IMR-90 (cell line): ENCODE measurements around the gene RAB11FIP3. TPM values are rescaled to one million over a fixed set of nuclear protein-coding genes. Genes with fewer than 3 reads are reported as not detected.

ENCODE experiments used
- ATAC-seq: fragments of 200-7000 bp; cut with Tn5 transposase; 2 replicates; pipeline ENCODE4 v1.9.1; 2020; ENCODE audit warnings: low read depth, mild to moderate bottlenecking, moderate library complexity
- BruUV-seq: library from RNA; stranded (reverse); fragments of 400-500 nt; replicated peaks from 2 replicates; lab custom pipeline; 2021; lab: Mats Ljungman, UMichigan
- CTCF ChIA-PET: fragments of 300-600 bp; formaldehyde crosslinking; extraction: SDS; loops from one replicate; lab custom pipeline; 2021; ENCODE audit warnings: antibody characterized with exemption; lab: Yijun Ruan, JAX
- POLR2A ChIA-PET: fragments of 300-600 bp; sonication (Branson Sonifier 250); formaldehyde crosslinking; loops from one replicate; lab custom pipeline; 2022; ENCODE audit warnings: antibody characterized with exemption; ENCODE audit not compliant: unreplicated experiment; lab: Charles Lee
- DNase-seq: peaks from one replicate; pipeline ENCODE4 v3.0.0; 2013
- H2AFZ ChIP-seq: replicated peaks from 2 replicates; pipeline ENCODE3; 2013; ENCODE audit warnings: low read length, mild to moderate bottlenecking; ENCODE audit not compliant: poor library complexity
- H2AK5ac ChIP-seq: 2 replicates; pipeline ENCODE4 v1.6.1; 2013; ENCODE audit warnings: low read depth, low read length, inconsistent platforms
- H2AK9ac ChIP-seq: replicated peaks from 2 replicates; pipeline ENCODE3; 2013; ENCODE audit warnings: mild to moderate bottlenecking, low read depth, low read length, moderate library complexity; ENCODE audit not compliant: poor library complexity
- H2BK120ac ChIP-seq: 2 replicates; pipeline ENCODE4 v1.6.1; 2013; ENCODE audit warnings: low read depth, low read length, inconsistent platforms
- H2BK15ac ChIP-seq: 3 replicates; pipeline ENCODE4 v1.6.1; 2013; ENCODE audit warnings: low read depth, low read length, inconsistent platforms
- H2BK20ac ChIP-seq: 2 replicates; pipeline ENCODE4 v1.6.1; 2013; ENCODE audit warnings: low read depth, mild to moderate bottlenecking, inconsistent platforms, low read length, moderate library complexity
- H2BK5ac ChIP-seq: 2 replicates; pipeline ENCODE4 v1.6.1; 2013; ENCODE audit warnings: mild to moderate bottlenecking, low read depth, low read length, inconsistent platforms; ENCODE audit not compliant: poor library complexity, severe bottlenecking
- H3K14ac ChIP-seq: replicated peaks from 2 replicates; pipeline ENCODE4 v1.6.1; 2013; ENCODE audit warnings: low read depth, low read length, inconsistent platforms
- H3K18ac ChIP-seq: 2 replicates; pipeline ENCODE4 v1.6.1; 2013; ENCODE audit warnings: low read depth, low read length, control low read depth
- H3K23ac ChIP-seq: 2 replicates; pipeline ENCODE4 v1.6.1; 2013; ENCODE audit warnings: low read depth, low read length, inconsistent platforms
- H3K27ac ChIP-seq: 2 replicates; pipeline ENCODE4 v1.5.1; 2013; ENCODE audit warnings: mild to moderate bottlenecking, control low read depth, low read length; ENCODE audit not compliant: insufficient read depth
- H3K27me3 ChIP-seq: 2 replicates; pipeline ENCODE4 v1.6.1; 2013; ENCODE audit warnings: low read length; ENCODE audit not compliant: control insufficient read depth, insufficient read depth
- H3K36me3 ChIP-seq: 2 replicates; pipeline ENCODE4 v1.6.1; 2013; ENCODE audit warnings: low read length, mixed read lengths; ENCODE audit not compliant: control insufficient read depth, insufficient read depth
- H3K4ac ChIP-seq: 2 replicates; pipeline ENCODE4 v1.6.1; 2013; ENCODE audit warnings: low read depth, low read length, inconsistent platforms
- H3K4me1 ChIP-seq: 2 replicates; pipeline ENCODE4 v1.6.1; 2013; ENCODE audit warnings: low read length, mixed read lengths; ENCODE audit not compliant: control insufficient read depth, insufficient read depth
- H3K4me2 ChIP-seq: 2 replicates; pipeline ENCODE4 v1.6.1; 2013; ENCODE audit warnings: low read depth, mild to moderate bottlenecking, control low read depth, low read length, moderate library complexity
- H3K4me3 ChIP-seq: 2 replicates; pipeline ENCODE4 v1.5.1; 2013; ENCODE audit warnings: low read depth, mild to moderate bottlenecking, control low read depth, low read length, moderate library complexity; ENCODE audit not compliant: insufficient read depth
- H3K56ac ChIP-seq: 2 replicates; pipeline ENCODE4 v1.6.1; 2013; ENCODE audit warnings: low read length, inconsistent platforms; ENCODE audit not compliant: insufficient read depth; ENCODE audit errors: extremely low read depth
- H3K79me1 ChIP-seq, 2 experiments: 2 replicates each; pipeline ENCODE4 v1.6.1; 2013; ENCODE audit warnings: low read length in 2 of 2, inconsistent platforms in 1 of 2, low read depth in 1 of 2
- H3K9ac ChIP-seq: 2 replicates; pipeline ENCODE4 v1.6.1; 2013; ENCODE audit warnings: low read depth, low read length, control low read depth
- H3K9me1 ChIP-seq: 2 replicates; pipeline ENCODE4 v1.6.1; 2013; ENCODE audit warnings: low read length, inconsistent platforms; ENCODE audit not compliant: insufficient read depth
- H3K9me3 ChIP-seq: 2 replicates; pipeline ENCODE4 v1.6.1; 2013; ENCODE audit warnings: low read length; ENCODE audit not compliant: control insufficient read depth, insufficient read depth
- H4K20me1 ChIP-seq: 2 replicates; pipeline ENCODE4 v1.6.1; 2013; ENCODE audit warnings: low read length, inconsistent platforms; ENCODE audit not compliant: insufficient read depth
- H4K5ac ChIP-seq: 2 replicates; pipeline ENCODE4 v1.6.1; 2013; ENCODE audit warnings: mild to moderate bottlenecking, low read depth, low read length, control low read depth
- H4K8ac ChIP-seq, 2 experiments: 2 replicates each; pipeline ENCODE4 v1.6.1; 2013; ENCODE audit warnings: low read depth in 2 of 2, low read length in 2 of 2, control low read depth in 1 of 2, inconsistent platforms in 1 of 2
- H4K91ac ChIP-seq: 2 replicates; pipeline ENCODE4 v1.6.1; 2013; ENCODE audit warnings: low read depth, low read length, inconsistent platforms; ENCODE audit not compliant: insufficient read depth
- BHLHE40 ChIP-seq: fragments of 150-350 bp; IDR thresholded peaks from 2 replicates; pipeline ENCODE4 v1.6.1; 2016; ENCODE audit warnings: mild to moderate bottlenecking, low read depth, low read length
- CEBPB ChIP-seq: IDR thresholded peaks from 2 replicates; pipeline ENCODE4 v1.6.1; 2012; ENCODE audit warnings: low read depth, low read length, improper control_type of control experiment
- CHD1 ChIP-seq: IDR thresholded peaks from 2 replicates; pipeline ENCODE4 v1.6.1; 2012; ENCODE audit warnings: low read depth, low read length, improper control_type of control experiment
- FOS ChIP-seq: fragments of 150-350 bp; IDR thresholded peaks from 2 replicates; pipeline ENCODE4 v1.6.1; 2016; ENCODE audit warnings: low read depth, low read length
- MAFK ChIP-seq: IDR thresholded peaks from 2 replicates; pipeline ENCODE4 v1.6.1; 2012; ENCODE audit warnings: low read depth, low read length, improper control_type of control experiment
- MAZ ChIP-seq: IDR thresholded peaks from 2 replicates; pipeline ENCODE4 v1.6.1; 2012; ENCODE audit warnings: low read depth, mild to moderate bottlenecking, low read length, improper control_type of control experiment, moderate library complexity, borderline replicate concordance
- MXI1 ChIP-seq: IDR thresholded peaks from 2 replicates; pipeline ENCODE4 v1.6.1; 2012; ENCODE audit warnings: low read depth, mild to moderate bottlenecking, low read length, moderate library complexity, borderline replicate concordance
- NFE2L2 ChIP-seq: fragments of 150-350 bp; IDR thresholded peaks from 2 replicates; pipeline ENCODE4 v1.6.1; 2016; ENCODE audit warnings: low read depth, mild to moderate bottlenecking, low read length
- POLR2A ChIP-seq: IDR thresholded peaks from 2 replicates; pipeline ENCODE4 v1.6.1; 2012; ENCODE audit warnings: mild to moderate bottlenecking, low read depth, low read length
- RAD21 ChIP-seq: IDR thresholded peaks from 2 replicates; pipeline ENCODE4 v1.6.1; 2012; ENCODE audit warnings: low read length, improper control_type of control experiment
- RCOR1 ChIP-seq: IDR thresholded peaks from 2 replicates; pipeline ENCODE4 v1.6.1; 2012; ENCODE audit warnings: mild to moderate bottlenecking, low read length, improper control_type of control experiment; ENCODE audit not compliant: insufficient replicate concordance
- RFX5 ChIP-seq: IDR thresholded peaks from 2 replicates; pipeline ENCODE4 v1.8.0; 2012; ENCODE audit warnings: low read depth, mild to moderate bottlenecking, low read length, moderate library complexity
- SMC3 ChIP-seq: fragments of 150-350 bp; IDR thresholded peaks from 2 replicates; pipeline ENCODE4 v1.6.1; 2016; ENCODE audit warnings: low read depth, mild to moderate bottlenecking, antibody characterized with exemption, low read length, moderate library complexity
- WGBS, 2 experiments: methylation state at CpG; one replicate each; pipeline versions ENCODE4 v1.1.5 to v1.1.7; 2013; ENCODE audit warnings: missing lambda C conversion rate in 2 of 2; ENCODE audit not compliant: insufficient read length in 1 of 2; ENCODE audit errors: extremely low coverage in 2 of 2; 5-methylcytosine and 5-hydroxymethylcytosine counted together
- dilution Hi-C: fragments of 300-500 bp; cut with HindIII; formaldehyde crosslinking; loops from one replicate; pipeline ENCODE4 v1.14.3; 2018; ENCODE audit warnings: low sequenced_read_pairs; ENCODE audit not compliant: unreplicated experiment
- in situ Hi-C: fragments of 300-500 bp; cut with MboI; formaldehyde crosslinking; loops from 3 replicates; pipeline ENCODE4 v1.14.3; 2019; ENCODE audit warnings: low sequenced_read_pairs, inconsistent platforms, mixed read lengths
- intact Hi-C: fragments of 100-400 bp; cut with micrococcal nuclease; formaldehyde crosslinking; loops from 2 replicates; pipeline ENCODE4 v1.10.0; 2022
- polyA plus RNA-seq, 3 experiments: library from polyadenylated mRNA; depleted of rRNA; stranded (reverse); fragments of >200 nt; gene quantifications; 2 replicates each; pipeline ENCODE4 v1.2.3, GENCODE V29; 2012; ENCODE audit warnings: low replicate concordance in 1 of 3
- total RNA-seq: library from RNA; depleted of rRNA; stranded (reverse); fragments of >200 nt; gene quantifications from 2 replicates; pipeline ENCODE4 v1.2.3, GENCODE V29; 2012
- TF ChIP-seq, protein P1 (sequence below): conservative IDR thresholded peaks from 2 replicates; pipeline ENCODE4 v1.5.1; 2012; ENCODE audit warnings: mild to moderate bottlenecking, low read depth, low read length, improper control_type of control experiment
- TF ChIP-seq, protein P2 (sequence below): fragments of 150-350 bp; IDR thresholded peaks from 2 replicates; pipeline ENCODE4 v1.6.1; 2017; ENCODE audit warnings: mild to moderate bottlenecking, antibody characterized with exemption, low read length, low read depth
- TF ChIP-seq, protein P3 (sequence below): fragments of 150-350 bp; IDR thresholded peaks from 2 replicates; pipeline ENCODE4 v1.6.1; 2016; ENCODE audit warnings: low read depth, mild to moderate bottlenecking, low read length, moderate library complexity, borderline replicate concordance

The RAB11FIP3 gene
- total and polyA plus RNA-seq, 2 of the 4 experiments (the other 2 are of a cell fraction) = 7.5 to 22.5 TPM

- H3K14ac ChIP-seq = no peak overlapping the region
- ATAC-seq = no peak
- H2BK5ac ChIP-seq = no peak overlapping the region
- intact Hi-C loops (no loop called here), dilution Hi-C loops (no loop called here), in situ Hi-C loops (no loop called here)
- peak overlapping the region; percentile 4 for H2AFZ ChIP-seq
- ChIA-PET POLR2A (no interaction called here), CTCF (no interaction called here)
- no peak for DNase-seq
- no peak overlapping the region for H3K18ac ChIP-seq
- 83% methylated on average over 5 of the region's 13 CpGs; no CpG with 5 or more reads in 1 of the 2 experiments for WGBS, 2 experiments
- peaks cover 24% of the 10 kb centered on the region for H4K20me1 ChIP-seq
- peaks cover 22% of the 10 kb centered on the region for H3K36me3 ChIP-seq
- H4K8ac ChIP-seq = no peak overlapping the region
- no peak overlapping the region for H3K4me2 ChIP-seq
- H3K27ac ChIP-seq = no peak overlapping the region
- no peak overlapping the region for H3K9ac ChIP-seq
- H3K4me1 ChIP-seq = peaks cover 1% of the 10 kb centered on the region; the same call in 1 of the 2 replicates
- no peaks in the 10 kb centered on the region for H3K9me3 ChIP-seq
- no peak overlapping the region for H2BK120ac ChIP-seq
- H2AK9ac ChIP-seq = no peak overlapping the region
- no peak overlapping the region for H2BK15ac ChIP-seq
- H2BK20ac ChIP-seq = no peak overlapping the region
- H4K91ac ChIP-seq = no peak overlapping the region
- no peak overlapping the region for H3K4me3 ChIP-seq
- H4K5ac ChIP-seq = no peak overlapping the region
- H3K79me1 ChIP-seq = peaks cover 13 to 42% of the 10 kb centered on the region in 2 experiments
- no peak overlapping the region for H3K56ac ChIP-seq
- no peak overlapping the region for H3K4ac ChIP-seq
- no peaks in the 10 kb centered on the region for H3K27me3 ChIP-seq
- TF ChIP-seq MXI1 (no peak), BHLHE40 (no peak), FOS (no peak), MAZ (no peak), CEBPB (no peak), RCOR1 (no peak), NFE2L2 (no peak), CHD1 (no peak), MAFK (no peak), RAD21 (no peak), SMC3 (no peak), POLR2A (no peak), RFX5 (no peak)
- TF ChIP-seq, protein P1, sequence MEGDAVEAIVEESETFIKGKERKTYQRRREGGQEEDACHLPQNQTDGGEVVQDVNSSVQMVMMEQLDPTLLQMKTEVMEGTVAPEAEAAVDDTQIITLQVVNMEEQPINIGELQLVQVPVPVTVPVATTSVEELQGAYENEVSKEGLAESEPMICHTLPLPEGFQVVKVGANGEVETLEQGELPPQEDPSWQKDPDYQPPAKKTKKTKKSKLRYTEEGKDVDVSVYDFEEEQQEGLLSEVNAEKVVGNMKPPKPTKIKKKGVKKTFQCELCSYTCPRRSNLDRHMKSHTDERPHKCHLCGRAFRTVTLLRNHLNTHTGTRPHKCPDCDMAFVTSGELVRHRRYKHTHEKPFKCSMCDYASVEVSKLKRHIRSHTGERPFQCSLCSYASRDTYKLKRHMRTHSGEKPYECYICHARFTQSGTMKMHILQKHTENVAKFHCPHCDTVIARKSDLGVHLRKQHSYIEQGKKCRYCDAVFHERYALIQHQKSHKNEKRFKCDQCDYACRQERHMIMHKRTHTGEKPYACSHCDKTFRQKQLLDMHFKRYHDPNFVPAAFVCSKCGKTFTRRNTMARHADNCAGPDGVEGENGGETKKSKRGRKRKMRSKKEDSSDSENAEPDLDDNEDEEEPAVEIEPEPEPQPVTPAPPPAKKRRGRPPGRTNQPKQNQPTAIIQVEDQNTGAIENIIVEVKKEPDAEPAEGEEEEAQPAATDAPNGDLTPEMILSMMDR = no peak
- TF ChIP-seq, protein P2, sequence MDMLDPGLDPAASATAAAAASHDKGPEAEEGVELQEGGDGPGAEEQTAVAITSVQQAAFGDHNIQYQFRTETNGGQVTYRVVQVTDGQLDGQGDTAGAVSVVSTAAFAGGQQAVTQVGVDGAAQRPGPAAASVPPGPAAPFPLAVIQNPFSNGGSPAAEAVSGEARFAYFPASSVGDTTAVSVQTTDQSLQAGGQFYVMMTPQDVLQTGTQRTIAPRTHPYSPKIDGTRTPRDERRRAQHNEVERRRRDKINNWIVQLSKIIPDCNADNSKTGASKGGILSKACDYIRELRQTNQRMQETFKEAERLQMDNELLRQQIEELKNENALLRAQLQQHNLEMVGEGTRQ = no peak
- TF ChIP-seq, protein P3, sequence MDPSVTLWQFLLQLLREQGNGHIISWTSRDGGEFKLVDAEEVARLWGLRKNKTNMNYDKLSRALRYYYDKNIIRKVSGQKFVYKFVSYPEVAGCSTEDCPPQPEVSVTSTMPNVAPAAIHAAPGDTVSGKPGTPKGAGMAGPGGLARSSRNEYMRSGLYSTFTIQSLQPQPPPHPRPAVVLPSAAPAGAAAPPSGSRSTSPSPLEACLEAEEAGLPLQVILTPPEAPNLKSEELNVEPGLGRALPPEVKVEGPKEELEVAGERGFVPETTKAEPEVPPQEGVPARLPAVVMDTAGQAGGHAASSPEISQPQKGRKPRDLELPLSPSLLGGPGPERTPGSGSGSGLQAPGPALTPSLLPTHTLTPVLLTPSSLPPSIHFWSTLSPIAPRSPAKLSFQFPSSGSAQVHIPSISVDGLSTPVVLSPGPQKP = no peak
- no peak overlapping the region for H2AK5ac ChIP-seq
- peaks cover 10% of the 10 kb centered on the region; the same call in 1 of the 2 replicates for H3K9me1 ChIP-seq
- BruUV-seq = no TSS peak
- no peak overlapping the region for H3K23ac ChIP-seq
These were observed 41.2 kb downstream of the RAB11FIP3 start for GRCh38 chr16:466651-467050.
